Lung (tissue), 12 donors: ENCODE measurements around the gene PDHX. TPM values are rescaled to one million over a fixed set of nuclear protein-coding genes. Genes with fewer than 3 reads are reported as not detected.

Source experiments
- ATAC-seq: fragments of 200-7000 bp; cut with Tn5 transposase; one replicate; pipeline ENCODE4 v1.9.1; 2020; ENCODE audit warnings: moderate number of reproducible peaks; ENCODE audit not compliant: insufficient read depth, low FRiP score
- DNase-seq, 3 donors: peaks; one replicate each; pipeline ENCODE4 v3.0.0-alpha.2; 2013 to 2017
- H3K27ac ChIP-seq, 2 donors: one replicate each; pipeline ENCODE4 v1.5.1; 2013; ENCODE audit warnings: mild to moderate bottlenecking in 2 of 2, moderate library complexity in 2 of 2, control low read depth in 1 of 2, inconsistent platforms in 1 of 2, low read depth in 1 of 2, low read length in 1 of 2
- H3K27me3 ChIP-seq, 3 donors: one replicate each; pipeline ENCODE4 v1.5.1; 2013; ENCODE audit warnings: low read length in 2 of 3; ENCODE audit not compliant: control insufficient read depth in 3 of 3, insufficient read depth in 3 of 3
- H3K36me3 ChIP-seq, 4 donors: one replicate each; pipeline ENCODE4 v1.5.1; 2013; ENCODE audit warnings: low read length in 4 of 4, mild to moderate bottlenecking in 1 of 4, moderate library complexity in 1 of 4; ENCODE audit not compliant: control insufficient read depth in 4 of 4, insufficient read depth in 4 of 4
- H3K4me1 ChIP-seq, 5 donors: one replicate each; pipeline ENCODE4 v1.5.1; 2013; ENCODE audit warnings: low read length in 5 of 5, mild to moderate bottlenecking in 2 of 5, moderate library complexity in 1 of 5; ENCODE audit not compliant: control insufficient read depth in 5 of 5, insufficient read depth in 5 of 5
- H3K4me3 ChIP-seq: one replicate; pipeline ENCODE4 v1.5.1; 2013; ENCODE audit warnings: mild to moderate bottlenecking, control low read depth, moderate library complexity
- H3K9ac ChIP-seq, 2 donors: one replicate each; pipeline ENCODE4 v1.5.1; 2013; ENCODE audit warnings: low read length in 2 of 2, control low read depth in 1 of 2; ENCODE audit not compliant: insufficient read depth in 1 of 2
- H3K9me3 ChIP-seq, 4 donors: one replicate each; pipeline ENCODE4 v1.5.1; 2013; ENCODE audit warnings: low read length in 3 of 4, mild to moderate bottlenecking in 1 of 4, moderate library complexity in 1 of 4; ENCODE audit not compliant: control insufficient read depth in 4 of 4, insufficient read depth in 3 of 4
- WGBS, 2 donors: extraction: QIAGEN DNeasy Blood & Tissue Kit; methylation state at CpG; one replicate each; pipeline ENCODE4 v1.1.7; 2013; 5-methylcytosine and 5-hydroxymethylcytosine counted together
- polyA plus RNA-seq, 2 donors: library from polyadenylated mRNA; stranded (reverse); fragments of 200-250 nt; gene quantifications; one replicate each; pipeline ENCODE4 v1.2.1, GENCODE V29; 2013
- total RNA-seq, 2 donors: library from RNA; depleted of rRNA in 1 of 2; stranded (reverse); fragments of >200 nt in 1 of 2; gene quantifications; one replicate each; pipeline ENCODE4 v1.2.1, GENCODE V29; 2014 to 2021
- TF ChIP-seq, protein P1 (sequence below): IDR thresholded peaks from 2 replicates; pipeline ENCODE4 v1.5.1; 2012; ENCODE audit warnings: mild to moderate bottlenecking; ENCODE audit errors: control extremely low read depth, extremely low read depth
- donor health status: control.
- donor health status: control.
- donor health status: Bipolar disorder and iron deficiency.
- donor health status: healthy.
- donor health status: DM: yes; HTN: yes; CAD: no.

The PDHX gene
- total and polyA plus RNA-seq, 4 donors: 18.5 to 37.5 (median 23.8) TPM

DNA sequence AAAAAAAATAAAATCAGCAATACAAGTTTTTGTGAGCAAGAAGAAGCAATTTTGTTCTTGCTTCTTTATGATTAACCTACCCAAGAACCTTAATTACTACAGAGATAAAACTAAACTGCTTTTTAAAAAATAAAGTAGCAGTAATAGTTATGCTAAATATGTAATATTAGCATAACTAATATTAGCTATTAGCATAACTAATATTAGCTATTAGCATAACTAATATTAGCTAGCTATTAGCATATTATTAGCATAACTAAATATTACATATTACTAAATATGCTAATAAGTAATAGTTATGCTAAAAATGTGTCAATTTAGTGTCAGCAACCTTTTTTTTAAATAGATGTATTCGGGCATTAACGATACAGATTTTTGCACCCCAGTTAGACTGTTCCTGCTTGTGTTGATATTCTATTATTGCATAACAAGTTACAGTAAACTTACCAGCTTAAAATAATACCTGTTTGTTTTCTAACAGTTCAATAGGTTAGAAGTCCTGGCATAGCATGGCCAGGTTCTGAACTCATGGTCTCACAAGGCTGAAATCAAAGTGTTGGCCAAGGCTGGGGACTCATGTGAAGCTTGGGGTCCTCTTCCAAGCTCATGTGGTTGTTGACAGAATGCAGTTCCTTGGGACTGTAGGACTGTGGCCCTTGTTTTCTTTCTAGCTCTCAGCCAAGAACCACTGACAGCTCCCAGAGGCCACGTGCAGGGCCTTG, 48.4 kb downstream of the PDHX start:
- TF ChIP-seq, protein P1, sequence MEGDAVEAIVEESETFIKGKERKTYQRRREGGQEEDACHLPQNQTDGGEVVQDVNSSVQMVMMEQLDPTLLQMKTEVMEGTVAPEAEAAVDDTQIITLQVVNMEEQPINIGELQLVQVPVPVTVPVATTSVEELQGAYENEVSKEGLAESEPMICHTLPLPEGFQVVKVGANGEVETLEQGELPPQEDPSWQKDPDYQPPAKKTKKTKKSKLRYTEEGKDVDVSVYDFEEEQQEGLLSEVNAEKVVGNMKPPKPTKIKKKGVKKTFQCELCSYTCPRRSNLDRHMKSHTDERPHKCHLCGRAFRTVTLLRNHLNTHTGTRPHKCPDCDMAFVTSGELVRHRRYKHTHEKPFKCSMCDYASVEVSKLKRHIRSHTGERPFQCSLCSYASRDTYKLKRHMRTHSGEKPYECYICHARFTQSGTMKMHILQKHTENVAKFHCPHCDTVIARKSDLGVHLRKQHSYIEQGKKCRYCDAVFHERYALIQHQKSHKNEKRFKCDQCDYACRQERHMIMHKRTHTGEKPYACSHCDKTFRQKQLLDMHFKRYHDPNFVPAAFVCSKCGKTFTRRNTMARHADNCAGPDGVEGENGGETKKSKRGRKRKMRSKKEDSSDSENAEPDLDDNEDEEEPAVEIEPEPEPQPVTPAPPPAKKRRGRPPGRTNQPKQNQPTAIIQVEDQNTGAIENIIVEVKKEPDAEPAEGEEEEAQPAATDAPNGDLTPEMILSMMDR: no peak
- WGBS, 2 donors: 64 to 87% methylated on average over 3 of the region's 3 CpGs

DNA sequence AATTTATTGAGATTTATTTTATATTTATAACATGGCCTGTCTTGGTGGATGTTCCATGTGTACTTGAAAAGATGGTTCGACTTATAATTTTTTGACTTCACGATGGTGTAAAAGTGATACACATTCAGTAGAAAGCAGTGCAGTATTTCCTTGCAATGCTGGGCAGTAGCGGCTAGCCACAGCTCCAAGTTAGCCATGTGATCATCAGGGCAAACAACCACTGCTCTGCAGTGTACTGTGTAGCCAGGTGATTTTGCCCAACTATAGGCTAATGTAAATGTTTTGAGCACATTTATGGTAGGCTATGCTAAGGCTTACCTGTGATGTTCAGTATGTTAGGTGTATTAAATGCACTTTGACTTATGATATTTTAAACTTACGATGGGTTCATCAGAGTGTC, 52.4 kb downstream of the PDHX start:
- TF ChIP-seq, protein P1: no peak
- no peak for ATAC-seq
- 96 to 98% methylated on average over 4 of the region's 4 CpGs for WGBS, 2 donors
- Histone ChIP-seq H3K36me3 (peaks cover 1 to 23% (median 16%) of the 10 kb centered on the region in 4 donors), H3K4me3 (no peak overlapping the region), H3K27me3 (no peaks in the 10 kb centered on the region), H3K9me3 (peaks cover 0 to 2% (median 0%) of the 10 kb centered on the region in 4 donors), H3K9ac (no peak overlapping the region), H3K4me1 (no peaks in the 10 kb centered on the region), H3K27ac (no peak overlapping the region)
- no peak for DNase-seq

More for the DNA sequence above, 48.4 kb downstream of the PDHX start:
- no peak for ATAC-seq
- peaks cover 0 to 2% (median 0%) of the 10 kb centered on the region in 4 donors for H3K9me3 ChIP-seq
- H3K4me3 ChIP-seq: no peak overlapping the region
- DNase-seq: no peak
- H3K4me1 ChIP-seq: peaks cover 0 to 1% (median 0%) of the 10 kb centered on the region in 5 donors
- no peak overlapping the region for H3K27ac ChIP-seq
- H3K27me3 ChIP-seq: no peaks in the 10 kb centered on the region
- H3K36me3 ChIP-seq: peaks cover 1 to 9% (median 7%) of the 10 kb centered on the region in 4 donors
- no peak overlapping the region for H3K9ac ChIP-seq

GRCh38 chr11:34970033-34970432, 53.6 kb downstream of the PDHX start:
- Histone ChIP-seq H3K4me1 (no peaks in the 10 kb centered on the region), H3K9me3 (peaks cover 0 to 1% (median 0%) of the 10 kb centered on the region in 4 donors), H3K27ac (no peak overlapping the region), H3K36me3 (peaks cover 1 to 28% (median 21%) of the 10 kb centered on the region in 4 donors), H3K9ac (no peak overlapping the region), H3K4me3 (no peak overlapping the region), H3K27me3 (no peaks in the 10 kb centered on the region)
- no peak for DNase-seq
- TF ChIP-seq, protein P1: no peak
- 94% methylated on average over 3 of the region's 3 CpGs for WGBS, 2 donors
- no peak for ATAC-seq
